Dendritic cell treated with granulocyte-macrophage colony-stimulating factor and Interleukin-4, amounts not matched to agents 40 ng/mL and 50 ng/mL, for 4 days (primary cell): Measurements from ENCODE around the gene TNFRSF14.

ENCODE experiments used
- H3K27ac Mint-ChIP-seq: one replicate; pipeline ENCODE4 v1.8.0; 2022; ENCODE audit warnings: mild to moderate bottlenecking, mixed read lengths
- H3K27me3 Mint-ChIP-seq: one replicate; pipeline ENCODE4 v1.8.0; 2022; ENCODE audit warnings: mild to moderate bottlenecking, mixed read lengths
- H3K36me3 Mint-ChIP-seq: one replicate; pipeline ENCODE4 v1.8.0; 2022; ENCODE audit warnings: low read depth, mixed read lengths
- H3K4me1 Mint-ChIP-seq: one replicate; pipeline ENCODE4 v1.8.0; 2022; ENCODE audit warnings: low read depth, mixed read lengths
- H3K4me3 Mint-ChIP-seq: one replicate; pipeline ENCODE4 v1.8.0; 2022; ENCODE audit warnings: mild to moderate bottlenecking, moderate library complexity, mixed read lengths
- H3K9me3 Mint-ChIP-seq: one replicate; pipeline ENCODE4 v1.8.0; 2022; ENCODE audit warnings: mixed read lengths
- intact Hi-C: fragments of 100-400 bp; cut with micrococcal nuclease; formaldehyde crosslinking; loops from one replicate; pipeline ENCODE4 v1.15.0; 2022

Gene TNFRSF14

DNA sequence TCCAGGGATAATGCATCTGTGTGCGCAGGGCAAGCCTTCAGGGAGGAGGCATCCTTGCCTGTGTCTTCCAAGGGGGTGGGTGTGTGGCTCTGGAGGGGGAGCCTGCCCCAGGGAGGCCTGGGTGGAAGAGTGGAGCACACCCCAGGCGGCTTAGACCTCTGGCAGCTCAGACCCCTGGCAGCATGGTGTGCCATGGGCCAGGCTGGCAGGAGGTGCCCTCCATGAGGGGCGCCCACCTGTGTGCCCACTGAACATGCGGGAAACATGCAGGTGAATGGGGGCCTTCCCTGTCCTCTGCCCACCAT, 28.7 kb upstream of the TNFRSF14 start:
- Mint-ChIP-seq H3K27me3 (peaks cover 55% of the 10 kb centered on the region), H3K4me1 (peaks cover 38% of the 10 kb centered on the region), H3K9me3 (no peaks in the 10 kb centered on the region), H3K4me3 (no peak overlapping the region), H3K27ac (no peak overlapping the region), H3K36me3 (peaks cover 26% of the 10 kb centered on the region)
- intact Hi-C loops, result loop anchor here (10.0 kb wide), 1 partner anchor 117 kb away; no protein-coding TSS in a partner anchor

DNA sequence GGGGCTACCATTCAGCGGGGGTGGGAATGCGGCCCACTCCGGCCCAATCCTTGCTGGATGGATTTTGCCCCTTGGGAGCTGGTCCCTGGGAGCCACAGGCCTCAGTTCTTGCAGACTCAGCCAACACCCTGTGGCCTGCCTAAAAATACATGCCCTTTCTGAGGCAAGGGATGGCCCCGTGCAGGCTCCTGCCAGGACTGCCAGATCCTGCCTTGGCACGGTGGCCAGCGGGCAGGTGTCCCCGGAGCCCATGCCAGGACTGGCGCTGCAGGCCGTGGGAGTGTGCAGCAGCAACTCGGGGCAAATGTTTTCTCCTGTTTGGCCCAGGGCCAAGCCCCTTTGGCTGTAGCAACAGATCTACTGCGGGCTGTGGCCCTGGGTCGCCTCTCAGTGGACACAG, 28.2 kb upstream of the TNFRSF14 start:
- H3K36me3 Mint-ChIP-seq, result peaks cover 20% of the 10 kb centered on the region
- H3K4me3 Mint-ChIP-seq, result no peak overlapping the region
- no peak overlapping the region for H3K27ac Mint-ChIP-seq
- intact Hi-C loops, result loop anchor here (10.0 kb wide), 1 partner anchor 117 kb away; no protein-coding TSS in a partner anchor
- no peaks in the 10 kb centered on the region for H3K9me3 Mint-ChIP-seq
- H3K27me3 Mint-ChIP-seq, result peaks cover 60% of the 10 kb centered on the region
- H3K4me1 Mint-ChIP-seq, result peaks cover 34% of the 10 kb centered on the region

- peaks cover 16% of the 10 kb centered on the region for H3K36me3 Mint-ChIP-seq
- peaks cover 33% of the 10 kb centered on the region for H3K4me1 Mint-ChIP-seq
- H3K4me3 Mint-ChIP-seq, result no peak overlapping the region
- intact Hi-C loops, result loop anchor here (10.0 kb wide), 1 partner anchor 116 kb away; no protein-coding TSS in a partner anchor
- no peaks in the 10 kb centered on the region for H3K9me3 Mint-ChIP-seq
- H3K27ac Mint-ChIP-seq, result peak overlapping the region; percentile 34
- peaks cover 66% of the 10 kb centered on the region for H3K27me3 Mint-ChIP-seq
Observed at GRCh38 chr1:2528611-2528965, 27.6 kb upstream of the TNFRSF14 start.

GRCh38 chr1:2528966-2529783, 27.0 kb upstream of the TNFRSF14 start:
- Mint-ChIP-seq H3K4me3 (peak overlapping the region; percentile 57), H3K9me3 (no peaks in the 10 kb centered on the region), H3K4me1 (peaks cover 27% of the 10 kb centered on the region), H3K36me3 (peaks cover 11% of the 10 kb centered on the region), H3K27me3 (peaks cover 71% of the 10 kb centered on the region), H3K27ac (peak overlapping the region; percentile 34)
- intact Hi-C loops, result loop anchor here (10.0 kb wide), 1 partner anchor 116 kb away; no protein-coding TSS in a partner anchor

DNA sequence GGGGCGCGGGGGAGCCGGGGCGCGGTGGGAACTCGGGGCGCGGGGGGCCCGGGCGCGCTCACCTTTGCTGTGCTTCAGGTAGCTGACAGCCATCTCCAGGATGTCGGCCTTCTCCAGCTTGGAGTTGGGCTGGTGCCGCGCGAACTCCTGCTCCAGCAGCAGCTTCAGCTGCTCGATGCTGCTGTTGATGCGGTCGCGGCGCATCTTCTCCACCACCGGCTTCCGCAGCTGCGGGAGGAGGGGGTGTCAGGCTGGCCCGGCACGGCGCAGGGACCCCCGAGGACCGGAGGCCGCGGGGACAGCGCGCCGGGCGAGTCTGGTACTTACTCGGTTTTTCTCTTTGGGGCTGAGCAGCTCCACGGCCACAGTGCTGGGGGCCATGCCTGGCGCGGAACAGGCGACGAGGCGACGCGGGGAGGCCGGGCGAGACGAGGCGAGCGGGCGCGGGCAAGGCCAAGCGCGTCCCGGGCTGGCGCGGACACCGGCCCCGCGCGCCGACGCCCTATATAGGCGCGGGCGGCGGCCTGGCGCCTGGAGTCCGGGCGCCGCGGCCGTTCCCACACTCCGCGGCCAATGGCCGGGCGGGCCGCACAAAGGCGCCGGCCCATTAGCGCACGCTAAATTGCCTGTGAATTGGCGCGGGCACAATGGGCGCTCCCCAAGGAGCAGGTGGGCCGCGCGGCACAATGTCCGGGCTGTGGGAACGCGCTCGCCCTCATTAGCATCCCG, 26.2 kb upstream of the TNFRSF14 start, which contains the start of gene HES5:
Gene HES5 (minus strand): TSS at position 480 of the 729 bp plus-strand sequence. CDS start 99 bp downstream, at position 381.
- peaks cover 20% of the 10 kb centered on the region for H3K4me1 Mint-ChIP-seq
- H3K4me3 Mint-ChIP-seq, result peak within 1 kb of the TSS; percentile 57
- H3K27me3 Mint-ChIP-seq, result peaks cover 79% of the 10 kb centered on the region
- intact Hi-C loops, result loop anchor here (10.0 kb wide), 1 partner anchor 115 kb away; no protein-coding TSS in a partner anchor
- peaks cover 6% of the 10 kb centered on the region for H3K36me3 Mint-ChIP-seq
- no peak within 1 kb of the TSS for H3K27ac Mint-ChIP-seq
- H3K9me3 Mint-ChIP-seq, result no peaks in the 10 kb centered on the region

- Mint-ChIP-seq H3K9me3 (no peaks in the 10 kb centered on the region), H3K36me3 (no peaks in the 10 kb centered on the region), H3K4me1 (peaks cover 14% of the 10 kb centered on the region), H3K27me3 (peaks cover 87% of the 10 kb centered on the region), H3K27ac (no peak overlapping the region), H3K4me3 (no peak overlapping the region)
- intact Hi-C loops, result no loop called here
Observed at GRCh38 chr1:2530513-2531361, 25.4 kb upstream of the TNFRSF14 start.

DNA sequence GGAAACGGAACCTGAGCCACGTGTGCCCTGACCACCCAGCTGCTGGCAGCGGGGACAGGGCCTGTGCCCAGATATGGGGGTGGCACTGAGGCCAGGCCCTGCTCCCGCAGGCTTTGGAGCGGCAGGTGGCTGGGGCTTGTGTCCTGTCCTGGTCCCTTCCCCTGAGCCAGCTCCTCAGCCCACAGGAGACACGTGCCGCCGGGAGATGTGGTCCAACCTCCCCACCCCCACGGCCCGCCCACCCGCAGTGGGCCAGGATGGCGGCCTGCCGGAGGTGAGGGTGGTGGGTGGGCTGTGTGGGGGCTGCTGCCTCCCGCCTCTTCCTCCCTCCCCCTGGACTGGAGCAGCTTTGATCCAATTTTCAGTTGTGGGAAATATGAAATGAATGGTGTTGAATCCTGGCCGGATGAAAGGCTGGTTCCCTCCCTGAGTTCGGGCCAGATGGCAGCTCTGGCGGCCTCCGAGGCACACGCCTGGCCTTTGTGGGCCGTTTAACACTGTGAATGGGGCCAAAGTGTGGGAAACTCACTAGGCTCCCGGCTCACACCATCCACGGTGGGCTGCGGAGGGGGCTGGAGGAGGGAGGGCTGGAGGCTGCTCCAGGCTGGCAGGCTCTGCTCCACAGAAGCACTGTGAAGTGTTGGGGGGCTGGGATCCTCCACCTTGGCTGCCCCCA, 23.5 kb upstream of the TNFRSF14 start:
- peaks cover 93% of the 10 kb centered on the region for H3K27me3 Mint-ChIP-seq
- peaks cover 5% of the 10 kb centered on the region for H3K4me1 Mint-ChIP-seq
- no peaks in the 10 kb centered on the region for H3K36me3 Mint-ChIP-seq
- no peak overlapping the region for H3K4me3 Mint-ChIP-seq
- intact Hi-C loops, result no loop called here
- H3K27ac Mint-ChIP-seq, result no peak overlapping the region
- no peaks in the 10 kb centered on the region for H3K9me3 Mint-ChIP-seq

DNA sequence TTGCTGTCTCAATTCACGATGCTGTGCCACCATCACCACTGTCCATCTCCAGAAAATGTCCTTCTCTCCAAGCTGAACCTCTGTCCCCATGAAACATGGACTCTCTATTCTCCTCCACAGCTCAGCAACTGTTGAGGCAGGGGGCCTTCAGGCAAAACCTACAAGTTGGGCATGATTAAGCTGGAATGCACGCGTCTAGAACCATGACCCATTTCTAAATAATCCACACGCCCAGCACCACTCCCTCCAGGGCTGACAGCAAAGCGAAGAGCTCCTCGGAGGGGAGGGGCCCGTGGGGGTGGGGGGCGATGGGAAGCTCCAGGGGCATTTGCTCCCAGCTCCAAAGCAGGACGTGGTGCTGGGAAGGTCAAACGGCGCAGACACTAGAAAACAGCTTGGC, 22.8 kb upstream of the TNFRSF14 start:
- H3K27ac Mint-ChIP-seq, result no peak overlapping the region
- H3K4me1 Mint-ChIP-seq, result peaks cover 5% of the 10 kb centered on the region
- peaks cover 93% of the 10 kb centered on the region for H3K27me3 Mint-ChIP-seq
- no peaks in the 10 kb centered on the region for H3K9me3 Mint-ChIP-seq
- intact Hi-C loops, result no loop called here
- H3K4me3 Mint-ChIP-seq, result no peak overlapping the region
- H3K36me3 Mint-ChIP-seq, result no peaks in the 10 kb centered on the region

GRCh38 chr1:2534315-2534686, 21.9 kb upstream of the TNFRSF14 start:
- H3K27ac Mint-ChIP-seq, result no peak overlapping the region
- H3K36me3 Mint-ChIP-seq, result no peaks in the 10 kb centered on the region
- no peaks in the 10 kb centered on the region for H3K9me3 Mint-ChIP-seq
- peaks cover 95% of the 10 kb centered on the region for H3K27me3 Mint-ChIP-seq
- intact Hi-C loops, result no loop called here
- peaks cover 5% of the 10 kb centered on the region for H3K4me1 Mint-ChIP-seq
- H3K4me3 Mint-ChIP-seq, result no peak overlapping the region

GRCh38 chr1:2534687-2535441, 21.3 kb upstream of the TNFRSF14 start:
- Mint-ChIP-seq H3K27ac (no peak overlapping the region), H3K4me3 (no peak overlapping the region), H3K36me3 (no peaks in the 10 kb centered on the region), H3K4me1 (peaks cover 5% of the 10 kb centered on the region), H3K9me3 (no peaks in the 10 kb centered on the region), H3K27me3 (peaks cover 95% of the 10 kb centered on the region)
- intact Hi-C loops, result no loop called here

DNA sequence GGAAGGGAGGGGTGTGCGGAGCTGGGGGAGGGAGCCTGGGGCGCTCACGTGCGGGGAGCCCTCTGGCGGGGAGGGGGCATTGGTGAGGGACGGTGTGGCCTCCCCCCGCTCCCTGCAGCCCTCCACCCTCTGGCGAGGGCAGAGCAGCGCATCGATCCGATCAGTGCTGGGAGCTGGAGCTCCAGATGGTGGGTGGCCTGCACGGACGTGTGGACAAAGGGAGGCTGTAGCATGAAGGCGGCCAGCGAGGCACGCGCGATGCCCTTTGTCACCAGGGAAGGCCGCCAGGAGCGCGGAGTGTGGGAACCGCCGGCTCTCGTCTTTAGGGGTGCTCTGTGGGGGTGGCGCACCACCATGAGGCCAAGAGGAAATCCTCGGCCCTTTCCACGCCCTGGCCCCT, 20.7 kb upstream of the TNFRSF14 start:
- peaks cover 96% of the 10 kb centered on the region for H3K27me3 Mint-ChIP-seq
- no peaks in the 10 kb centered on the region for H3K36me3 Mint-ChIP-seq
- H3K27ac Mint-ChIP-seq, result no peak overlapping the region
- peaks cover 5% of the 10 kb centered on the region for H3K4me1 Mint-ChIP-seq
- no peaks in the 10 kb centered on the region for H3K9me3 Mint-ChIP-seq
- H3K4me3 Mint-ChIP-seq, result no peak overlapping the region
- intact Hi-C loops, result no loop called here

DNA sequence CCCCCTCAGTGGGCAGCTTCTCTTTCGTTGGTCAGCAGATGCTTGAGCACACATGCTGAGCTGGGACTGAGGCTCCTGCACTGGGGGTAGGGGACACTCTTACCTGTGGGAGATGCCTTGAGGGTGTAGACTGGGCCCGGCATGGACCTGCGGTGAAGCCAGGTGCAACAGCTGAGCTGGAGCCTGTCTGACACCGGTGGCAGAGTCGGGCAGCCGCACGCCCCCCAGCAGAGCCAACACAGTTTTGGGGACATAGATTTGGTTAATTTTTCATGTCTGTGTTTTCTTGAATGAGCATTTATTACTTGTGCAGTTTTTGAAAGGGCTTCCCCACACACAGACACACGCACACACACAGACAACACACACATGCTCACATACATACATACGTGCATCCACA, 20.2 kb upstream of the TNFRSF14 start:
- Mint-ChIP-seq H3K9me3 (no peaks in the 10 kb centered on the region), H3K27ac (no peak overlapping the region), H3K27me3 (peaks cover 92% of the 10 kb centered on the region), H3K4me1 (peaks cover 1% of the 10 kb centered on the region), H3K36me3 (no peaks in the 10 kb centered on the region), H3K4me3 (no peak overlapping the region)
- intact Hi-C loops, result no loop called here

DNA sequence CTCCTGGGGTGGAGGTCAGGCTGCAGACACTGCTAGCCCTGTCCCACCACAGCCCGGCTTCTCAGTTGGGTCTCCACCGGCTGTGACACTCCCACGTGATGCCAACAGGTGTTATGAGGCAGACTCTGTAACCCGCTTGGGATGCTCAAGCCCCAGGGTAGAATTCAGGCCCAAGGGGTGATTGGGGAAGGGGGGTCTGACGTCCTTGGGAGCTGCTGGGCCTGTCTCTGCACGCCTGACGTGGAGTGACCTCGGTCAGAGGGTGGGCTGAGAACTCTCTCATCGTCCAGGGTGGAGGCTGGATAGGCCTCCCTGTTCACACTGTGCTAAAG, 18.4 kb upstream of the TNFRSF14 start:
- H3K9me3 Mint-ChIP-seq, result no peaks in the 10 kb centered on the region
- peaks cover 92% of the 10 kb centered on the region for H3K27me3 Mint-ChIP-seq
- H3K36me3 Mint-ChIP-seq, result no peaks in the 10 kb centered on the region
- no peak overlapping the region for H3K27ac Mint-ChIP-seq
- H3K4me1 Mint-ChIP-seq, result no peaks in the 10 kb centered on the region
- intact Hi-C loops, result no loop called here
- no peak overlapping the region for H3K4me3 Mint-ChIP-seq
